ENCODE measurements around the gene INPP5J. TPM values are rescaled to one million over a fixed set of nuclear protein-coding genes. Genes with fewer than 3 reads are reported as not detected.

The INPP5J gene
- total RNA-seq, 1 donor = 0.36 TPM

- TF ChIP-seq CTCF (IDR thresholded peaks at IDR 0.05; ENCODE audit: extremely low read depth, low read depth, low read length) = peak; percentile 5
- peaks cover 50% of the 10 kb centered on the region for H3K4me1 ChIP-seq (ENCODE audit: insufficient read depth, low read length)
- H4K20me1 ChIP-seq (ENCODE audit: insufficient read depth, low read length) = peaks cover 6% of the 10 kb centered on the region
- peak; percentile 96 for DNase-seq (ENCODE audit: insufficient read length, low spot score, missing footprints)
- H3K4me2 ChIP-seq (ENCODE audit: insufficient read depth, low read length) = peak overlapping the region; percentile 9
- H2AFZ ChIP-seq (ENCODE audit: low read length) = no peak overlapping the region
- peak overlapping the region; percentile 71 for H3K27ac ChIP-seq (ENCODE audit: low read depth, low read length)
- H3K9me3 ChIP-seq (ENCODE audit: low read depth, low read length) = no peaks in the 10 kb centered on the region
- no peaks in the 10 kb centered on the region for H3K27me3 ChIP-seq (ENCODE audit: insufficient read depth, low read length)
- peaks cover 4% of the 10 kb centered on the region for H3K36me3 ChIP-seq (ENCODE audit: insufficient read depth, low read length)
- H3K79me2 ChIP-seq (ENCODE audit: insufficient read depth, low read length) = peaks cover 76% of the 10 kb centered on the region
- H3K4me3 ChIP-seq (ENCODE audit: insufficient read depth, low read length) = no peak overlapping the region
These were observed 54.8 kb downstream of the INPP5J start for GRCh38 chr22:31177420-31178162.

GRCh38 chr22:31178859-31179258 is 56.1 kb downstream of the INPP5J start:
- no peak overlapping the region for H3K27ac ChIP-seq (ENCODE audit: low read depth, low read length)

GRCh38 chr22:31179345-31179744 is 56.6 kb downstream of the INPP5J start:
- H3K36me3 ChIP-seq (ENCODE audit: insufficient read depth, low read length) = peaks cover 4% of the 10 kb centered on the region
- DNase-seq (ENCODE audit: insufficient read length, low spot score, missing footprints) = no peak
- peaks cover 32% of the 10 kb centered on the region for H3K4me1 ChIP-seq (ENCODE audit: insufficient read depth, low read length)
- H3K27me3 ChIP-seq (ENCODE audit: insufficient read depth, low read length) = no peaks in the 10 kb centered on the region
- no peak overlapping the region for H3K4me2 ChIP-seq (ENCODE audit: insufficient read depth, low read length)
- H4K20me1 ChIP-seq (ENCODE audit: insufficient read depth, low read length) = peaks cover 3% of the 10 kb centered on the region
- H3K27ac ChIP-seq (ENCODE audit: low read depth, low read length) = peak overlapping the region; percentile 58
- H3K9me3 ChIP-seq (ENCODE audit: low read depth, low read length) = no peaks in the 10 kb centered on the region
- H2AFZ ChIP-seq (ENCODE audit: low read length) = no peak overlapping the region
- no peak overlapping the region for H3K4me3 ChIP-seq (ENCODE audit: insufficient read depth, low read length)
- H3K79me2 ChIP-seq (ENCODE audit: insufficient read depth, low read length) = peaks cover 68% of the 10 kb centered on the region
- no peak for TF ChIP-seq CTCF (IDR thresholded peaks at IDR 0.05; ENCODE audit: extremely low read depth, low read depth, low read length)

More at GRCh38 chr22:31178859-31179258, 56.1 kb downstream of the INPP5J start:
- H3K27me3 ChIP-seq (ENCODE audit: insufficient read depth, low read length) = no peaks in the 10 kb centered on the region
- H2AFZ ChIP-seq (ENCODE audit: low read length) = no peak overlapping the region
- no peaks in the 10 kb centered on the region for H3K9me3 ChIP-seq (ENCODE audit: low read depth, low read length)
- no peak for TF ChIP-seq CTCF (IDR thresholded peaks at IDR 0.05; ENCODE audit: extremely low read depth, low read depth, low read length)
- DNase-seq (ENCODE audit: insufficient read length, low spot score, missing footprints) = no peak
- no peak overlapping the region for H3K4me2 ChIP-seq (ENCODE audit: insufficient read depth, low read length)
- no peak overlapping the region for H3K4me3 ChIP-seq (ENCODE audit: insufficient read depth, low read length)
- H3K36me3 ChIP-seq (ENCODE audit: insufficient read depth, low read length) = peaks cover 4% of the 10 kb centered on the region
- H4K20me1 ChIP-seq (ENCODE audit: insufficient read depth, low read length) = peaks cover 3% of the 10 kb centered on the region
- peaks cover 37% of the 10 kb centered on the region for H3K4me1 ChIP-seq (ENCODE audit: insufficient read depth, low read length)
- H3K79me2 ChIP-seq (ENCODE audit: insufficient read depth, low read length) = peaks cover 72% of the 10 kb centered on the region

- H2AFZ ChIP-seq (ENCODE audit: low read length) = no peak overlapping the region
- no peak for TF ChIP-seq CTCF (IDR thresholded peaks at IDR 0.05; ENCODE audit: extremely low read depth, low read depth, low read length)
These were observed 61.2 kb downstream of the INPP5J start for GRCh38 chr22:31184015-31184414.

More at GRCh38 chr22:31184015-31184414, 61.2 kb downstream of the INPP5J start:
- DNase-seq (ENCODE audit: insufficient read length, low spot score, missing footprints) = no peak
- Histone ChIP-seq H3K79me2 (ENCODE audit: insufficient read depth, low read length) (peaks cover 68% of the 10 kb centered on the region), H3K9me3 (ENCODE audit: low read depth, low read length) (no peaks in the 10 kb centered on the region), H3K27me3 (ENCODE audit: insufficient read depth, low read length) (no peaks in the 10 kb centered on the region), H3K4me2 (ENCODE audit: insufficient read depth, low read length) (no peak overlapping the region), H3K36me3 (ENCODE audit: insufficient read depth, low read length) (peaks cover 14% of the 10 kb centered on the region), H3K4me1 (ENCODE audit: insufficient read depth, low read length) (peaks cover 13% of the 10 kb centered on the region), H3K4me3 (ENCODE audit: insufficient read depth, low read length) (no peak overlapping the region), H3K27ac (ENCODE audit: low read depth, low read length) (no peak overlapping the region), H4K20me1 (ENCODE audit: insufficient read depth, low read length) (peaks cover 9% of the 10 kb centered on the region)

All from osteoblast (primary cell).